ENCODE data around the gene CCSAP. TPM values are rescaled to one million over a fixed set of nuclear protein-coding genes. Genes with fewer than 3 reads are reported as not detected.

Gene CCSAP
- total and polyA plus RNA-seq, 2 of the 4 experiments (the other 2 are of a cell fraction) = 2.3 to 3.8 TPM

DNA sequence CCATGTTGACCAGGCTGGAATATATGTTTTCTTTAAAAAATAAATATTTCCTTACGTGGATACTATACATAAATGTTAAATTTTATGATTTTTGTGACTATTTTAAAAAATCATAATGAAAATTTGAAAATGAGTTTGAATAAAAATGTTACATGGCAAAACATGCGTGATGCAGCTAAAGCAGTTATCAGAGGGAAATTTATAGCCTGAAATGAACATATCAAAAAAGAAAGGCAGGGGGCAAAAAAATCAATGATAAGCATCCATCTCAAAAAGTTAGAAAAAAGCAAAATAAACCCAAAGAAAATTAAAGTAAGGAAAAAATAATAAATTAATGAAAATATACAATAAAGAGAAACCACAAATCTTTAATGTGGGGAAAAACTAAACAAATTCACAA is 8.6 kb downstream of the CCSAP start:
- intact Hi-C loops (cut with micrococcal nuclease) (no loop called here), dilution Hi-C loops (cut with HindIII; ENCODE audit: low sequenced_read_pairs, unreplicated experiment) (no loop called here), in situ Hi-C loops (cut with MboI; ENCODE audit: low sequenced_read_pairs) (no loop called here)
- ChIA-PET POLR2A (ENCODE audit: unreplicated experiment) (no interaction called here), CTCF (no interaction called here)
- Histone ChIP-seq H2AFZ (replicated peaks; ENCODE audit: low read length, poor library complexity) (no peak overlapping the region), H3K4me2 (ENCODE audit: low read depth, low read length) (no peak overlapping the region), H2AK9ac (replicated peaks; ENCODE audit: low read depth, low read length, poor library complexity) (no peak overlapping the region), H2BK15ac (ENCODE audit: low read depth, low read length) (no peak overlapping the region), H4K5ac (ENCODE audit: low read depth, low read length) (no peak overlapping the region), H3K56ac (ENCODE audit: extremely low read depth, insufficient read depth, low read length) (no peak overlapping the region), H2AK5ac (ENCODE audit: low read depth, low read length) (no peak overlapping the region), H2BK20ac (ENCODE audit: low read depth, low read length) (no peak overlapping the region), H3K9me1 (ENCODE audit: insufficient read depth, low read length) (no peaks in the 10 kb centered on the region), H3K27me3 (ENCODE audit: control insufficient read depth, insufficient read depth, low read length) (no peaks in the 10 kb centered on the region), H3K9ac (ENCODE audit: low read depth, low read length) (no peak overlapping the region), H2BK5ac (ENCODE audit: low read depth, low read length, poor library complexity, severe bottlenecking) (no peak overlapping the region), H3K14ac (replicated peaks; ENCODE audit: low read depth, low read length) (no peak overlapping the region), H2BK120ac (ENCODE audit: low read depth, low read length) (no peak overlapping the region), H3K36me3 (ENCODE audit: control insufficient read depth, insufficient read depth, low read length) (peaks cover 9% of the 10 kb centered on the region; the same call in 1 of the 2 replicates), H3K9me3 (ENCODE audit: control insufficient read depth, insufficient read depth, low read length) (peaks cover 2% of the 10 kb centered on the region), H3K18ac (ENCODE audit: low read depth, low read length) (no peak overlapping the region), H3K23ac (ENCODE audit: low read depth, low read length) (no peak overlapping the region), H3K79me1 (ENCODE audit: low read depth in 1 of 2, low read length in 2 of 2) (peaks cover 22 to 38% of the 10 kb centered on the region in 2 experiments), H4K20me1 (ENCODE audit: insufficient read depth, low read length) (no peaks in the 10 kb centered on the region), H3K27ac (ENCODE audit: insufficient read depth, low read length) (no peak overlapping the region), H3K4me3 (ENCODE audit: insufficient read depth, low read depth, low read length) (no peak overlapping the region), H4K8ac (ENCODE audit: low read depth in 2 of 2, low read length in 2 of 2) (no peak overlapping the region), H4K91ac (ENCODE audit: insufficient read depth, low read depth, low read length) (no peak overlapping the region), H3K4ac (ENCODE audit: low read depth, low read length) (no peak overlapping the region), H3K4me1 (ENCODE audit: control insufficient read depth, insufficient read depth, low read length) (peaks cover 2% of the 10 kb centered on the region; the same call in 1 of the 2 replicates)
- ATAC-seq (ENCODE audit: low read depth) (no peak), DNase-seq (no peak)
- BruUV-seq (replicated peaks) = no TSS peak
- WGBS, 2 experiments (ENCODE audit: extremely low coverage in 2 of 2, insufficient read length in 1 of 2) = no CpG with 5 or more reads among the region's 2 CpGs
- TF ChIP-seq MAFK (IDR thresholded peaks at IDR 0.05; ENCODE audit: low read depth, low read length) = no peak

Data from IMR-90 (cell line).